HEK293T (cell line): Measurements from ENCODE around the gene SCGN.

Experiments used
- CTCF ChIA-PET: fragments of 350-600 bp; formaldehyde crosslinking; extraction: SDS; loops from one replicate; lab custom pipeline; 2021; ENCODE audit warnings: antibody characterized with exemption, inconsistent platforms; lab: Yijun Ruan, JAX
- POLR2A ChIA-PET: fragments of 350-600 bp; formaldehyde crosslinking; extraction: SDS; loops from one replicate; lab custom pipeline; 2020; ENCODE audit warnings: antibody characterized with exemption, inconsistent platforms; lab: Yijun Ruan, JAX
- DNase-seq: peaks from one replicate; pipeline ENCODE4 v3.0.0; 2012; ENCODE audit warnings: mixed read lengths; ENCODE audit errors: extremely low spot score
- ARNT ChIP-seq: fragments of 450-650 bp; IDR thresholded peaks from 2 replicates; pipeline ENCODE4 v1.6.1; 2017; ENCODE audit warnings: mild to moderate bottlenecking
- BHLHE40 ChIP-seq: fragments of 450-650 bp; IDR thresholded peaks from 2 replicates; pipeline ENCODE4 v1.6.1; 2016; ENCODE audit warnings: mild to moderate bottlenecking, moderate library complexity, borderline replicate concordance
- CTBP1 ChIP-seq: fragments of 450-650 bp; IDR thresholded peaks from 2 replicates; pipeline ENCODE4 v1.6.1; 2016; ENCODE audit warnings: borderline replicate concordance
- ELF4 ChIP-seq: fragments of 450-650 bp; IDR thresholded peaks from 2 replicates; pipeline ENCODE4 v1.6.1; 2017; ENCODE audit warnings: antibody characterized with exemption
- FOXA1 ChIP-seq: fragments of 450-650 bp; IDR thresholded peaks from 2 replicates; pipeline ENCODE4 v1.6.1; 2016; ENCODE audit warnings: mild to moderate bottlenecking
- FOXK2 ChIP-seq: fragments of 450-650 bp; IDR thresholded peaks from 2 replicates; pipeline ENCODE4 v1.6.1; 2016; ENCODE audit warnings: mild to moderate bottlenecking
- FOXM1 ChIP-seq: fragments of 450-650 bp; IDR thresholded peaks from 2 replicates; pipeline ENCODE4 v1.6.1; 2017; ENCODE audit warnings: mild to moderate bottlenecking, borderline replicate concordance
- HDGF ChIP-seq: fragments of 450-650 bp; IDR thresholded peaks from 2 replicates; pipeline ENCODE4 v1.6.1; 2017; ENCODE audit warnings: antibody characterized with exemption, borderline replicate concordance
- L3MBTL2 ChIP-seq: fragments of 450-650 bp; conservative IDR thresholded peaks from 2 replicates; pipeline ENCODE4 v1.6.1; 2016; ENCODE audit warnings: mild to moderate bottlenecking
- LEF1 ChIP-seq: fragments of 450-650 bp; IDR thresholded peaks from 2 replicates; pipeline ENCODE4 v1.6.1; 2017; ENCODE audit warnings: mild to moderate bottlenecking, borderline replicate concordance
- NFRKB ChIP-seq: fragments of 450-650 bp; IDR thresholded peaks from 2 replicates; pipeline ENCODE4 v1.6.1; 2016; ENCODE audit warnings: mild to moderate bottlenecking, moderate library complexity
- PKNOX1 ChIP-seq: fragments of 450-650 bp; IDR thresholded peaks from 2 replicates; pipeline ENCODE4 v1.6.1; 2016
- SP1 ChIP-seq: fragments of 450-650 bp; IDR thresholded peaks from 2 replicates; pipeline ENCODE4 v1.6.1; 2017
- SUZ12 ChIP-seq: fragments of 450-650 bp; IDR thresholded peaks from 2 replicates; pipeline ENCODE4 v1.6.1; 2016; ENCODE audit warnings: mild to moderate bottlenecking
- TARDBP ChIP-seq: fragments of 450-650 bp; IDR thresholded peaks from 2 replicates; pipeline ENCODE4 v1.6.1; 2016
- ZNF384 ChIP-seq: fragments of 450-650 bp; IDR thresholded peaks from 2 replicates; pipeline ENCODE4 v1.6.1; 2016

SCGN gene

GRCh38 chr6:25640891-25641290, 11.1 kb upstream of the SCGN start:
- POLR2A ChIA-PET = no interaction called here
- TF ChIP-seq NFRKB (no peak), TARDBP (no peak), ELF4 (no peak), ZNF384 (no peak), L3MBTL2 (no peak), ARNT (no peak), FOXA1 (no peak), LEF1 (no peak), CTBP1 (no peak), SUZ12 (no peak), SP1 (no peak), FOXM1 (no peak), FOXK2 (no peak), PKNOX1 (no peak), HDGF (no peak), BHLHE40 (no peak)
- CTCF ChIA-PET = no interaction called here
- no peak for DNase-seq

GRCh38 chr6:25641377-25641776, 10.6 kb upstream of the SCGN start:
- ChIA-PET CTCF (no interaction called here), POLR2A (no interaction called here)
- TF ChIP-seq SUZ12 (no peak), NFRKB (no peak), ARNT (no peak), ZNF384 (no peak), FOXA1 (no peak), TARDBP (no peak), L3MBTL2 (no peak), LEF1 (no peak), FOXM1 (no peak), BHLHE40 (no peak), CTBP1 (no peak)
- DNase-seq = no peak

- ChIA-PET CTCF (no interaction called here), POLR2A (no interaction called here)
- DNase-seq = no peak
- no peak for TF ChIP-seq BHLHE40
- no peak for TF ChIP-seq ELF4
- no peak for TF ChIP-seq FOXM1
- no peak for TF ChIP-seq NFRKB
- TF ChIP-seq ZNF384 = no peak
- TF ChIP-seq LEF1 = no peak
- no peak for TF ChIP-seq HDGF
- TF ChIP-seq SUZ12 = no peak
- TF ChIP-seq CTBP1 = no peak
- TF ChIP-seq FOXA1 = no peak
These were observed 9.9 kb upstream of the SCGN start for GRCh38 chr6:25641940-25642666.

- ChIA-PET CTCF (no interaction called here), POLR2A (no interaction called here)
- no peak for DNase-seq
- TF ChIP-seq L3MBTL2 (no peak), NFRKB (no peak), BHLHE40 (no peak), TARDBP (no peak), FOXM1 (no peak), ZNF384 (no peak), CTBP1 (no peak), HDGF (no peak), LEF1 (no peak)
These were observed 9.2 kb upstream of the SCGN start for GRCh38 chr6:25642667-25643328.

GRCh38 chr6:25645916-25646315, 6.1 kb upstream of the SCGN start:
- ChIA-PET POLR2A (no interaction called here), CTCF (no interaction called here)
- no peak for TF ChIP-seq L3MBTL2
- no peak for TF ChIP-seq SUZ12
- no peak for TF ChIP-seq ZNF384
- TF ChIP-seq TARDBP = no peak
- TF ChIP-seq BHLHE40 = no peak
- TF ChIP-seq PKNOX1 = no peak
- TF ChIP-seq ELF4 = no peak
- TF ChIP-seq ARNT = no peak
- DNase-seq = no peak

GRCh38 chr6:25649611-25650010, 2.4 kb upstream of the SCGN start:
- POLR2A ChIA-PET = no interaction called here
- TF ChIP-seq ARNT = no peak
- no peak for TF ChIP-seq ELF4
- TF ChIP-seq HDGF = no peak
- TF ChIP-seq ZNF384 = no peak
- TF ChIP-seq SP1 = no peak
- no peak for TF ChIP-seq NFRKB
- TF ChIP-seq BHLHE40 = no peak
- TF ChIP-seq LEF1 = no peak
- TF ChIP-seq CTBP1 = no peak
- no peak for TF ChIP-seq PKNOX1
- no peak for TF ChIP-seq L3MBTL2
- no peak for TF ChIP-seq FOXK2
- no peak for DNase-seq
- CTCF ChIA-PET = interaction anchor here (1.6 kb wide), 1 partner anchor 69 kb away, joined by 3 read pairs; no protein-coding TSS in a partner anchor
